ENCODE results near the gene LRRC25.

Gene LRRC25

GRCh38 chr19:18424122-18424889 is 26.9 kb upstream of the LRRC25 start:
- TF ChIP-seq ZNF48 (tag by site-specific recombination; IDR thresholded peaks at IDR 0.05) (no peak), ZNF416 (tag by site-specific recombination; IDR thresholded peaks at IDR 0.05) (no peak)
- no peaks in the 10 kb centered on the region for H3K9me3 ChIP-seq (ENCODE audit: control insufficient read depth, insufficient read depth, low read depth, low read length)
- no peaks in the 10 kb centered on the region for H3K36me3 ChIP-seq (ENCODE audit: control insufficient read depth in 2 of 2, insufficient read depth in 1 of 2, low read length in 2 of 2)
- no peak overlapping the region for H3K4me3 ChIP-seq (ENCODE audit: low read depth, low read length)
- ChIA-PET CTCF (interaction anchor here (0.6 to 0.8 kb wide), 2 partner anchors 146 to 180 kb away, joined by 3 read pairs; no protein-coding TSS in a partner anchor), POLR2A (interaction anchor here (1.6 kb wide), 1 partner anchor 143 kb away, joined by 5 read pairs; the partner anchor contains the start of gene JUND)
- peaks cover 8% of the 10 kb centered on the region for H3K4me1 ChIP-seq (ENCODE audit: control insufficient read depth, insufficient read depth, low read length)
- no peak overlapping the region for H3K27ac ChIP-seq (ENCODE audit: extremely low read depth, low read depth, low read length)

GRCh38 chr19:18423258-18424020 is 26.0 kb upstream of the LRRC25 start:
- no peaks in the 10 kb centered on the region for H3K9me3 ChIP-seq (ENCODE audit: control insufficient read depth, insufficient read depth, low read depth, low read length)
- no peak overlapping the region for H3K4me3 ChIP-seq (ENCODE audit: low read depth, low read length)
- peaks cover 4% of the 10 kb centered on the region; the same call in 1 of the 2 replicates for H3K4me1 ChIP-seq (ENCODE audit: control insufficient read depth, insufficient read depth, low read length)
- no peaks in the 10 kb centered on the region for H3K36me3 ChIP-seq (ENCODE audit: control insufficient read depth in 2 of 2, insufficient read depth in 1 of 2, low read length in 2 of 2)
- TF ChIP-seq, protein P1, sequence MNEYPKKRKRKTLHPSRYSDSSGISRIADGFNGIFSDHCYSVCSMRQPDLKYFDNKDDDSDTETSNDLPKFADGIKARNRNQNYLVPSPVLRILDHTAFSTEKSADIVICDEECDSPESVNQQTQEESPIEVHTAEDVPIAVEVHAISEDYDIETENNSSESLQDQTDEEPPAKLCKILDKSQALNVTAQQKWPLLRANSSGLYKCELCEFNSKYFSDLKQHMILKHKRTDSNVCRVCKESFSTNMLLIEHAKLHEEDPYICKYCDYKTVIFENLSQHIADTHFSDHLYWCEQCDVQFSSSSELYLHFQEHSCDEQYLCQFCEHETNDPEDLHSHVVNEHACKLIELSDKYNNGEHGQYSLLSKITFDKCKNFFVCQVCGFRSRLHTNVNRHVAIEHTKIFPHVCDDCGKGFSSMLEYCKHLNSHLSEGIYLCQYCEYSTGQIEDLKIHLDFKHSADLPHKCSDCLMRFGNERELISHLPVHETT (tag by site-specific recombination; IDR thresholded peaks at IDR 0.05), result no peak
- TF ChIP-seq ZNF341 (tag by site-specific recombination; IDR thresholded peaks at IDR 0.05; ENCODE audit: low read depth), result peak; percentile 85
- ChIA-PET POLR2A (interaction anchor here (1.6 kb wide), 1 partner anchor 142 kb away, joined by 5 read pairs; the partner anchor contains the start of gene JUND), CTCF (interaction anchor here (0.6 to 2.2 kb wide), 2 partner anchors 74 to 179 kb away, joined by 3 to 10 read pairs; no protein-coding TSS in a partner anchor)
- no peak overlapping the region for H3K27ac ChIP-seq (ENCODE audit: extremely low read depth, low read depth, low read length)

DNA sequence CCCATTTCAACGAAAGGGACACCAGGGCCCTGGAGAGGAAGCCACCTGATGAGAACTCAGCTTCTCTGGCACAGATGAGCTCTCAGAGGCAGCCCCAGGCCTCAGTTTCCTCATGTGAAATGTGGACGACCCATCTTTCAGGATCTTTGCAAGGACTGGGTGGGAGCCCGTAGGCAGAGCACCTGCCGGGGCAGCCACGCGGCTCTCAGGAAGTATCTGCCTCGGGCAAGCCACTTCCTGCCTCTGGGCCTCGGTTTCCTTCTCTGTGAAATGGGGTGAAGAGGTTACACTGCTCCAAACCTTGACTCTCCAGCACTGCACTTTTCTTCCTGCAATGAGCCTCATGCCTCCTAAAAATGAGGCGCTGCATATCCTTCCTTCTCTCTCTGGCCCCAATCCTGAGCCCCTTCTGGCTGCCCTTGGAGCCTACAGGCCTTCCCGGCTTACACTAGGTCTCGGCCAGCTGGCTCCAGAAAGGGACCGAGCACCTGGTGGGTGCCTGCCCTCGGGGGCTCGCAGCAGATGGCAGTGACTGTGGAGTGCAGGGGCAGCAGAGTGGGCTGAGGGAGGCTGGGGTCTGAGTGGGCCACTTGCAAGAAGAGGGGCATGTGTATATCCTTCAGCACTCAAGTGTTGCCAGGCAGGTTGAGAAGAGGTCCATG is 25.2 kb upstream of the LRRC25 start:
- Histone ChIP-seq H3K4me3 (ENCODE audit: low read depth, low read length) (no peak overlapping the region), H3K36me3 (ENCODE audit: control insufficient read depth in 2 of 2, insufficient read depth in 1 of 2, low read length in 2 of 2) (no peaks in the 10 kb centered on the region), H3K9me3 (ENCODE audit: control insufficient read depth, insufficient read depth, low read depth, low read length) (no peaks in the 10 kb centered on the region), H3K4me1 (ENCODE audit: control insufficient read depth, insufficient read depth, low read length) (peaks cover 4% of the 10 kb centered on the region; the same call in 1 of the 2 replicates), H3K27ac (ENCODE audit: extremely low read depth, low read depth, low read length) (no peak overlapping the region)
- POLR2A ChIA-PET, result no interaction called here
- CTCF ChIA-PET, result interaction anchor here (0.6 to 2.2 kb wide), 5 partner anchors 13 to 152 kb away, joined by 3 to 10 read pairs (median 3); no protein-coding TSS in a partner anchor
- TF ChIP-seq KLF1 (tag by site-specific recombination; IDR thresholded peaks at IDR 0.05) (no peak), ZNF133 (tag by site-specific recombination; IDR thresholded peaks at IDR 0.05) (no peak), ZNF488 (tag by site-specific recombination; IDR thresholded peaks at IDR 0.05) (no peak), ZNF211 (tag by site-specific recombination; IDR thresholded peaks at IDR 0.05; ENCODE audit: low read depth) (no peak), PRDM4 (tag by site-specific recombination; IDR thresholded peaks at IDR 0.05) (0 out of 2 replicates have a peak, but pooled peaks have one; percentile 19), BCL11B (tag by site-specific recombination; IDR thresholded peaks at IDR 0.05; ENCODE audit: low read depth) (no peak)
- TF ChIP-seq, protein P2, sequence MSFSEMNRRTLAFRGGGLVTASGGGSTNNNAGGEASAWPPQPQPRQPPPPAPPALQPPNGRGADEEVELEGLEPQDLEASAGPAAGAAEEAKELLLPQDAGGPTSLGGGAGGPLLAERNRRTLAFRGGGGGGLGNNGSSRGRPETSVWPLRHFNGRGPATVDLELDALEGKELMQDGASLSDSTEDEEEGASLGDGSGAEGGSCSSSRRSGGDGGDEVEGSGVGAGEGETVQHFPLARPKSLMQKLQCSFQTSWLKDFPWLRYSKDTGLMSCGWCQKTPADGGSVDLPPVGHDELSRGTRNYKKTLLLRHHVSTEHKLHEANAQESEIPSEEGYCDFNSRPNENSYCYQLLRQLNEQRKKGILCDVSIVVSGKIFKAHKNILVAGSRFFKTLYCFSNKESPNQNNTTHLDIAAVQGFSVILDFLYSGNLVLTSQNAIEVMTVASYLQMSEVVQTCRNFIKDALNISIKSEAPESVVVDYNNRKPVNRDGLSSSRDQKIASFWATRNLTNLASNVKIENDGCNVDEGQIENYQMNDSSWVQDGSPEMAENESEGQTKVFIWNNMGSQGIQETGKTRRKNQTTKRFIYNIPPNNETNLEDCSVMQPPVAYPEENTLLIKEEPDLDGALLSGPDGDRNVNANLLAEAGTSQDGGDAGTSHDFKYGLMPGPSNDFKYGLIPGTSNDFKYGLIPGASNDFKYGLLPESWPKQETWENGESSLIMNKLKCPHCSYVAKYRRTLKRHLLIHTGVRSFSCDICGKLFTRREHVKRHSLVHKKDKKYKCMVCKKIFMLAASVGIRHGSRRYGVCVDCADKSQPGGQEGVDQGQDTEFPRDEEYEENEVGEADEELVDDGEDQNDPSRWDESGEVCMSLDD (tag by site-specific recombination; IDR thresholded peaks at IDR 0.05), result no peak

Measured in HEK293 (cell line).